ENCODE data around the gene SLC25A38.

The SLC25A38 gene

GRCh38 chr3:39440316-39440715 lies 57.1 kb downstream of the SLC25A38 start:
- Histone ChIP-seq H3K4me3 (ENCODE audit: low read length) (no peak overlapping the region), H2AFZ (ENCODE audit: low read depth, low read length) (no peak overlapping the region), H3K9ac (ENCODE audit: low read length) (no peak overlapping the region), H4K20me1 (ENCODE audit: insufficient read depth, low read length) (no peaks in the 10 kb centered on the region), H3K4me2 (ENCODE audit: low read length) (no peak overlapping the region), H3K27ac (ENCODE audit: low read length) (no peak overlapping the region), H3K79me2 (ENCODE audit: low read length) (no peaks in the 10 kb centered on the region), H3K9me3 (ENCODE audit: insufficient read depth, low read length) (no peaks in the 10 kb centered on the region), H3K27me3 (ENCODE audit: low read depth, low read length) (no peaks in the 10 kb centered on the region), H3K4me1 (ENCODE audit: low read length) (peaks cover 4% of the 10 kb centered on the region), H3K36me3 (replicated peaks; ENCODE audit: low read depth, low read length) (no peaks in the 10 kb centered on the region)
- TF ChIP-seq EZH2phosphoT487 (IDR thresholded peaks at IDR 0.05; ENCODE audit: low read depth) (no peak), CTCF (IDR thresholded peaks at IDR 0.05; ENCODE audit: low read depth, low read length) (no peak)

GRCh38 chr3:39443530-39443929 lies 60.4 kb downstream of the SLC25A38 start:
- Histone ChIP-seq H3K27ac (ENCODE audit: low read length) (no peak overlapping the region), H3K36me3 (replicated peaks; ENCODE audit: low read depth, low read length) (no peaks in the 10 kb centered on the region), H3K4me3 (ENCODE audit: low read length) (no peak overlapping the region), H3K79me2 (ENCODE audit: low read length) (no peaks in the 10 kb centered on the region), H4K20me1 (ENCODE audit: insufficient read depth, low read length) (no peaks in the 10 kb centered on the region), H3K9ac (ENCODE audit: low read length) (no peak overlapping the region), H3K27me3 (ENCODE audit: low read depth, low read length) (no peaks in the 10 kb centered on the region), H3K4me1 (ENCODE audit: low read length) (peaks cover 8% of the 10 kb centered on the region), H2AFZ (ENCODE audit: low read depth, low read length) (no peak overlapping the region), H3K4me2 (ENCODE audit: low read length) (no peak overlapping the region), H3K9me3 (ENCODE audit: insufficient read depth, low read length) (no peaks in the 10 kb centered on the region)
- TF ChIP-seq EZH2phosphoT487 (IDR thresholded peaks at IDR 0.05; ENCODE audit: low read depth) (no peak), CTCF (IDR thresholded peaks at IDR 0.05; ENCODE audit: low read depth, low read length) (no peak)

- Histone ChIP-seq H3K4me1 (ENCODE audit: low read length) (peaks cover 8% of the 10 kb centered on the region), H3K79me2 (ENCODE audit: low read length) (no peaks in the 10 kb centered on the region), H3K4me3 (ENCODE audit: low read length) (no peak overlapping the region), H4K20me1 (ENCODE audit: insufficient read depth, low read length) (no peaks in the 10 kb centered on the region), H3K27ac (ENCODE audit: low read length) (no peak overlapping the region), H3K27me3 (ENCODE audit: low read depth, low read length) (no peaks in the 10 kb centered on the region), H3K9ac (ENCODE audit: low read length) (no peak overlapping the region), H3K9me3 (ENCODE audit: insufficient read depth, low read length) (no peaks in the 10 kb centered on the region), H3K4me2 (ENCODE audit: low read length) (peak overlapping the region; percentile 36), H3K36me3 (replicated peaks; ENCODE audit: low read depth, low read length) (no peaks in the 10 kb centered on the region), H2AFZ (ENCODE audit: low read depth, low read length) (no peak overlapping the region)
- TF ChIP-seq CTCF (IDR thresholded peaks at IDR 0.05; ENCODE audit: low read depth, low read length) (no peak), EZH2phosphoT487 (IDR thresholded peaks at IDR 0.05; ENCODE audit: low read depth) (no peak)
Measured at GRCh38 chr3:39445927-39446326, 62.8 kb downstream of the SLC25A38 start.

GRCh38 chr3:39446444-39446843 lies 63.3 kb downstream of the SLC25A38 start:
- H2AFZ ChIP-seq (ENCODE audit: low read depth, low read length), result no peak overlapping the region
- TF ChIP-seq CTCF (IDR thresholded peaks at IDR 0.05; ENCODE audit: low read depth, low read length) (no peak), EZH2phosphoT487 (IDR thresholded peaks at IDR 0.05; ENCODE audit: low read depth) (no peak)
- no peak overlapping the region for H3K27ac ChIP-seq (ENCODE audit: low read length)
- no peak overlapping the region for H3K4me3 ChIP-seq (ENCODE audit: low read length)
- H3K36me3 ChIP-seq (replicated peaks; ENCODE audit: low read depth, low read length), result no peaks in the 10 kb centered on the region
- no peak overlapping the region for H3K9ac ChIP-seq (ENCODE audit: low read length)
- H4K20me1 ChIP-seq (ENCODE audit: insufficient read depth, low read length), result no peaks in the 10 kb centered on the region
- H3K4me1 ChIP-seq (ENCODE audit: low read length), result peaks cover 8% of the 10 kb centered on the region
- no peaks in the 10 kb centered on the region for H3K27me3 ChIP-seq (ENCODE audit: low read depth, low read length)
- no peak overlapping the region for H3K4me2 ChIP-seq (ENCODE audit: low read length)
- no peaks in the 10 kb centered on the region for H3K79me2 ChIP-seq (ENCODE audit: low read length)
- no peaks in the 10 kb centered on the region for H3K9me3 ChIP-seq (ENCODE audit: insufficient read depth, low read length)

Measured in OCI-LY3 (cell line).